GM12875 (cell line): ENCODE measurements around the gene SAP25.
"Not testable (repeated sequence)": the region's sequence is repeated elsewhere in the genome, so short reads cannot be mapped to it uniquely, and the experiment has no call there.

Source experiments
- H3K4me3 ChIP-seq: one replicate; pipeline ENCODE4 v1.5.1; 2011; ENCODE audit warnings: low read depth, low read length, control low read depth
- CTCF ChIP-seq: IDR thresholded peaks from 2 replicates; pipeline ENCODE4 v1.5.1; 2011; ENCODE audit warnings: low read depth, mild to moderate bottlenecking, control low read depth, inconsistent platforms, low read length, moderate library complexity, borderline replicate concordance; ENCODE audit not compliant: insufficient read depth

The SAP25 gene

DNA sequence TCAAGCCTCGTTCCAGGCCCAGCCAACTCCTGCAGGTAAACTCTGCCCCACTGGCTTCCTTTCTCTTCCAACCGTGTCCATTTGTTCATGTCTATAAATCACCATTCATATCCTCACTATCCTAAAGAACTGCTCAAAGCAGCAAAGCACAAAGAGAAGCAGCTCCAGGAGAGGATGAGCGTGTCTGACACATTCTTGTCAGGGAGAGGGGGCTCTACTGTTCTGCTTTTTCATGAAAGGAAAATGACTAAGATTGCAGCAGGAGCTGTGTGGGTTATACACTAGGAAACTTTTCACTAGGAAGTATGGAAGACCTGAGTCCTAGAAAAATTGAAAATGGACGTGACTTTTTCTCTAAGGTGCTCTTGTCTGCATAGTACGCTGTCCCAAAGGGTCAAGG, 18.0 kb downstream of the SAP25 start:
- TF ChIP-seq CTCF, result no peak
- H3K4me3 ChIP-seq, result no peak overlapping the region

DNA sequence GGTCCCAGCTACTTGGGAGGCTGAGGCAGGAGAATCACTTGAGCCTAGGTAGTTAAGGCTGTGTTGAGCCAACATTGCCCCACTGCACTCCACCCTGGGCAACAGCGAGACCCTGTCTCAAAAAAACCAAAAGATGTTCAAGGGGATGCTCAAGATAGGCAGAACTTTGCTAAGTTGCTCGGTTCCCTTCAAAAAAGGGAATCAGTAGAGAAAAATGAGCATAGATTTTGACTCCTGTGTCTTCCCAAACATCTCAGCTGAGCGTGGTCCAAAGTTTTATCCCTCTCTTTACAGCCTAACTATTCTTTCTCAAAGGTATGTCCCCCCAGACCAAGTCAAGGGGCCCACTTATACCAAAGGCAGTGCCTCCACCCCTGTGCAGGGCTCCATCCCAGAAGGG, 20.7 kb downstream of the SAP25 start:
- no peak overlapping the region for H3K4me3 ChIP-seq
- TF ChIP-seq CTCF, result no peak

- TF ChIP-seq CTCF, result no peak
- no peak overlapping the region for H3K4me3 ChIP-seq
Observed at GRCh38 chr7:100552532-100552931, 21.2 kb downstream of the SAP25 start.

DNA sequence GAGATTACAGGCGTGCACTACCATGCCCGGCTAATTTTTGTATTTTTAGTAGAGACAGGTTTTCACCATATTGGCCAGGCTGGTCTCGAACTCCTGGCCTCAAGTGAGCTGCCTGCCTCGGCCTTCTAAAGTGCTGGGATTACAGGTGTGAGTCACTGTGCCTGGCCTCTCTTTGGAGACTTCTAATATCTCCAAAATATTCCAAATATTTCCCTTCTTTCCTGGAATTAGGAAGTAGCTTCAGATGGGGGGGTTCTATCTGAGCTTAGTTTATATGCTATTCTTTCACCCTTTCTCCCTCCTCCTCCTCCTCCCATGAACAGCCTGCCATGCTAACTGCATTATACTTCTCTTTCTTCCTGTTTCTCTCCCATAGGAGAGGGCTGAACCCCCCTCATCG, 25.3 kb downstream of the SAP25 start:
- not testable (repeated sequence) for H3K4me3 ChIP-seq

- TF ChIP-seq CTCF, result no peak
- no peak overlapping the region for H3K4me3 ChIP-seq
Observed at GRCh38 chr7:100547872-100548271, 25.8 kb downstream of the SAP25 start.

- no peak overlapping the region for H3K4me3 ChIP-seq
- TF ChIP-seq CTCF, result no peak
Observed at GRCh38 chr7:100546926-100547800, 26.5 kb downstream of the SAP25 start.

DNA sequence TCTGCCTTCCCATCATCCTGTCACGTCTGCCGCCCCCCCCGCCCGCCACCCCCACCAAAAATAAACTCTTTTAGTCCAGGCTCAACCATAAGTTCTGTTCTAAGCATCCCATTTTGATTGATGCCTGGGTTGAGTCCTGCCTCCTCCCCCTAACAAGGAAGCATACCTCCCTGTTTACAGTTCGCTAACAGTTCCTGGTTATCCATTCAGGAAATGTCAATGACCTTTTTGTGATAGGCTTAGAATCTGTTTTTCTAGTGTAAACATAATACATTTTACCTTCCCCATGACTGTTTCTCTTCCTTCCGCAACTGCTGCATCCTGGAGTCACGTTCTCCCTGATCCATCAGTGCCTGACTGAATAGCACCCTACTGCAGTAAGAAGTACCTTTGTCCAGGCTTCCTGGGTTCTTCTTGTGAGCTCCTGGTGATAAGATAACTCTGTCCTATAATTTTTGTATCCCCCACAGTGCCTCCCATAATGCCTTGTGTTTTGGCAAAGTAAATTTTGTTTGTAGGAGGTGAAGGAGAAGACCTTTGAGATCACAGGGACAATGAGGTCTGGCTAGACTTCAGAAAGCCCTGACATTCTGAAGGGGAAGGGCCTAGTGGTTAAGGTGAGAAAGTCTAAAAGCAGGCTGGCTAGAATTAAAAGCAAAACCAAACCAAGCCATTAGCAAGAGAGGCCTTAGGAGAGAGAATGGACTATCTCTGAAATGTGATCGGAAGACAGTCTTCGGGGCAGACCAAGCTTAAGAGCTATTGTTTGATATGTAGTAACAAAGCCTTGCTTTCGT, 27.4 kb downstream of the SAP25 start:
- TF ChIP-seq CTCF, result no peak
- no peak overlapping the region for H3K4me3 ChIP-seq
